Right lobe of liver (tissue), 6 donors: ENCODE data around the gene MED14. TPM values are rescaled to one million over a fixed set of nuclear protein-coding genes. Genes with fewer than 3 reads are reported as not detected.
A peak's percentile ranks its signal among the peaks of the same experiment; 100 is the strongest.

ENCODE experiments used
- ATAC-seq, 4 donors: fragments of 200-7000 bp; cut with Tn5 transposase; one replicate each; pipeline ENCODE4 v1.9.1; 2020; ENCODE audit warnings: mild to moderate bottlenecking in 4 of 4, moderate library complexity in 4 of 4
- DNase-seq, 3 donors: peaks; one replicate each; pipeline ENCODE4 v3.0.0-alpha.2; 2020
- H3K27ac ChIP-seq, 3 donors: fragments of 200-600 bp; one replicate each; pipeline ENCODE4 v1.8.0; 2022
- H3K27me3 ChIP-seq, 2 donors: fragments of 200-600 bp; one replicate each; pipeline ENCODE4 v1.8.0; 2022
- H3K36me3 ChIP-seq, 4 donors: fragments of 200-600 bp; sonication (generic) in 1 of 4; one replicate each; pipeline versions ENCODE4 v1.5.1 to v1.8.0; 2017 to 2022; ENCODE audit warnings: control low read depth in 1 of 4
- H3K4me1 ChIP-seq, 4 donors: fragments of 200-600 bp; sonication (generic) in 1 of 4; one replicate each; pipeline versions ENCODE4 v1.5.1 to v1.8.0; 2017 to 2022; ENCODE audit warnings: control low read depth in 1 of 4
- H3K4me3 ChIP-seq, 3 donors: fragments of 200-600 bp; one replicate each; pipeline ENCODE4 v1.8.0; 2022
- H3K9me3 ChIP-seq, 4 donors: fragments of 200-600 bp; sonication (generic) in 1 of 4; one replicate each; pipeline versions ENCODE4 v1.5.1 to v1.8.0; 2017 to 2022; ENCODE audit warnings: control low read depth in 1 of 4
- CTCF ChIP-seq, 4 donors: fragments of 200-600 bp in 3 of 4; fragments of 450-650 bp in 1 of 4; IDR thresholded peaks; one replicate each; pipeline versions ENCODE4 v1.5.1 to v1.8.0; 2016 to 2022; ENCODE audit warnings: antibody characterized with exemption in 4 of 4, mild to moderate bottlenecking in 2 of 4
- POLR2A ChIP-seq: fragments of 450-650 bp; IDR thresholded peaks from one replicate; pipeline ENCODE4 v1.6.1; 2017; ENCODE audit warnings: antibody characterized with exemption, mild to moderate bottlenecking
- WGBS: methylation state at CpG from one replicate; pipeline ENCODE4 v1.1.6; 2018; ENCODE audit warnings: low coverage, low lambda C conversion rate; ENCODE audit not compliant: insufficient coverage; ENCODE audit errors: missing lambda C conversion rate; 5-methylcytosine and 5-hydroxymethylcytosine counted together
- intact Hi-C, 2 donors: fragments of 100-400 bp; cut with DNase I; formaldehyde crosslinking; loops; one replicate each; pipeline versions ENCODE4 v1.11.2 to v1.14.1; 2022
- total RNA-seq, 6 experiments: library from RNA; depleted of rRNA in 2 of 6; stranded (reverse); fragments of >200 nt in 2 of 6; fragmentation: NEBNext Ultra II Directional in 3 of 6; extraction: Animal tissue kit (Norgen Biotek cat#: 25700) in 3 of 6; gene quantifications; one replicate each; pipeline versions ENCODE4 v1.1.0 to v1.2.4, GENCODE V29; 2016 to 2023
- donor health status: DM: no; HTN: yes; CAD: no.
- donor health status: DM: no; HTN: no; CAD: no.
- donor health status: DM: no; HTN: no; CAD: no.
- donor health status: DM: no; HTN: yes; CAD: no.
- donor health status: DM: no; HTN: yes; CAD: no.

MED14 gene
- total RNA-seq, 6 experiments from 2014 or later, result 13.6 to 28.4 (median 24.2) TPM

GRCh38 chrX:40772290-40772689 is 36.9 kb upstream of the MED14 start:
- Histone ChIP-seq H3K4me1 (peaks cover 0 to 3% (median 0%) of the 10 kb centered on the region in 4 donors), H3K9me3 (no peaks in the 10 kb centered on the region), H3K27me3 (peaks cover 0 to 2% of the 10 kb centered on the region in 2 donors), H3K27ac (no peak overlapping the region), H3K4me3 (no peak overlapping the region), H3K36me3 (no peaks in the 10 kb centered on the region)
- TF ChIP-seq POLR2A, result no peak
- no peak for TF ChIP-seq CTCF (IDR thresholded peaks at IDR 0.05)
- no peak for DNase-seq
- WGBS, result 31% methylated on average over 2 of the region's 2 CpGs
- intact Hi-C loops, result no loop called here
- no peak for ATAC-seq

GRCh38 chrX:40761762-40762161 is 26.4 kb upstream of the MED14 start:
- no peak for TF ChIP-seq CTCF (IDR thresholded peaks at IDR 0.05)
- no peak for TF ChIP-seq POLR2A
- no peaks in the 10 kb centered on the region for H3K9me3 ChIP-seq
- intact Hi-C loops, result no loop called here
- no peak overlapping the region for H3K4me3 ChIP-seq
- H3K36me3 ChIP-seq, result no peaks in the 10 kb centered on the region
- whole genome bisulfite sequencing, result 21% methylated on average over 1 of the region's 1 CpG
- no peak overlapping the region for H3K27ac ChIP-seq
- ATAC-seq (no peak), DNase-seq (no peak)
- H3K4me1 ChIP-seq, result no peaks in the 10 kb centered on the region
- H3K27me3 ChIP-seq, result no peaks in the 10 kb centered on the region

- ATAC-seq (no peak), DNase-seq (no peak)
- H3K36me3 ChIP-seq, result no peaks in the 10 kb centered on the region
- intact Hi-C loops, result no loop called here
- H3K4me1 ChIP-seq, result no peaks in the 10 kb centered on the region
- no peaks in the 10 kb centered on the region for H3K9me3 ChIP-seq
- no peak overlapping the region for H3K27ac ChIP-seq
- H3K4me3 ChIP-seq, result no peak overlapping the region
- H3K27me3 ChIP-seq, result no peaks in the 10 kb centered on the region
- 35% methylated on average over 1 of the region's 1 CpG for WGBS
- TF ChIP-seq CTCF (IDR thresholded peaks at IDR 0.05) (no peak), POLR2A (no peak)
Measured at GRCh38 chrX:40759374-40759773, 24.0 kb upstream of the MED14 start.

GRCh38 chrX:40757058-40757457 is 21.7 kb upstream of the MED14 start:
- Histone ChIP-seq H3K36me3 (no peaks in the 10 kb centered on the region), H3K4me1 (no peaks in the 10 kb centered on the region), H3K27me3 (no peaks in the 10 kb centered on the region), H3K4me3 (no peak overlapping the region), H3K9me3 (no peaks in the 10 kb centered on the region), H3K27ac (no peak overlapping the region)
- ATAC-seq (peak in 1 of 4 donors; percentile 30), DNase-seq (no peak)
- intact Hi-C loops, result no loop called here
- WGBS, result 0% methylated on average over 1 of the region's 1 CpG
- TF ChIP-seq POLR2A, result no peak

GRCh38 chrX:40755291-40756249 is 20.2 kb upstream of the MED14 start:
- Histone ChIP-seq H3K36me3 (no peaks in the 10 kb centered on the region), H3K4me1 (no peaks in the 10 kb centered on the region), H3K27me3 (no peaks in the 10 kb centered on the region), H3K9me3 (no peaks in the 10 kb centered on the region), H3K4me3 (no peak overlapping the region), H3K27ac (no peak overlapping the region)
- intact Hi-C loops, result no loop called here
- WGBS, result no CpG with 5 or more reads among the region's 7 CpGs
- no peak for TF ChIP-seq POLR2A
- no peak for TF ChIP-seq CTCF (IDR thresholded peaks at IDR 0.05)
- ATAC-seq (no peak), DNase-seq (no peak)
